Stomach (tissue), 9 donors: Measurements from ENCODE around the gene STK4. TPM values are rescaled to one million over a fixed set of nuclear protein-coding genes. Genes with fewer than 3 reads are reported as not detected.

ENCODE experiments used
- DNase-seq, 2 donors: peaks; one replicate each; pipeline versions ENCODE4 v3.0.0 to v3.0.0-alpha.2; 2013 to 2019
- H3K27ac ChIP-seq, 5 donors: fragments of 200-600 bp in 4 of 5; sonication (generic) in 4 of 5; one replicate each; pipeline ENCODE4 v1.5.1; 2013 to 2019; ENCODE audit warnings: mild to moderate bottlenecking in 1 of 5, moderate library complexity in 1 of 5
- H3K27me3 ChIP-seq, 3 donors: fragments of 200-600 bp; sonication (generic); one replicate each; pipeline ENCODE4 v1.5.1; 2017 to 2019; ENCODE audit warnings: mixed run types in 1 of 3
- H3K36me3 ChIP-seq, 4 donors: fragments of 200-600 bp; sonication (generic); 1 replicate in 3 of 4; 2 replicates in 1 of 4; pipeline ENCODE4 v1.5.1; 2016 to 2019
- H3K4me1 ChIP-seq, 4 donors: fragments of 200-600 bp; sonication (generic); one replicate each; pipeline ENCODE4 v1.5.1; 2016 to 2019
- H3K4me3 ChIP-seq, 4 donors: fragments of 200-600 bp; sonication (generic) in 3 of 4; one replicate each; pipeline ENCODE4 v1.5.1; 2016 to 2019; ENCODE audit warnings: mild to moderate bottlenecking in 1 of 4
- H3K9me3 ChIP-seq, 4 donors: fragments of 200-600 bp; sonication (generic); one replicate each; pipeline ENCODE4 v1.5.1; 2016 to 2019
- CTCF ChIP-seq, 7 experiments: fragments of 450-650 bp in 4 of 7; fragments of 200-600 bp in 3 of 7; sonication (generic) in 3 of 7; IDR thresholded peaks; one replicate each; pipeline ENCODE4 v1.5.1; 2016 to 2019; ENCODE audit warnings: antibody characterized with exemption in 7 of 7, control low read depth in 2 of 7, mild to moderate bottlenecking in 1 of 7
- EP300 ChIP-seq: sonication (generic); formaldehyde crosslinking; IDR thresholded peaks from one replicate; pipeline ENCODE4 v1.6.1; 2017; ENCODE audit warnings: antibody characterized with exemption
- POLR2A ChIP-seq, 4 donors: fragments of 450-650 bp; IDR thresholded peaks; one replicate each; pipeline ENCODE4 v1.6.1; 2016; ENCODE audit warnings: antibody characterized with exemption in 4 of 4, control low read depth in 2 of 4, mild to moderate bottlenecking in 1 of 4, moderate library complexity in 1 of 4
- POLR2AphosphoS5 ChIP-seq, 3 donors: sonication (generic); formaldehyde crosslinking; IDR thresholded peaks; one replicate each; pipeline ENCODE4 v1.6.1; 2016; ENCODE audit warnings: antibody characterized with exemption in 3 of 3
- WGBS, 5 donors: extraction: QIAGEN DNeasy Blood & Tissue Kit in 3 of 5; methylation state at CpG; one replicate each; pipeline versions ENCODE4 v1.1.5 to v1.1.7; 2013 to 2018; 5-methylcytosine and 5-hydroxymethylcytosine counted together
- intact Hi-C: fragments of 100-400 bp; cut with DNase I; formaldehyde crosslinking; loops from one replicate; pipeline ENCODE4 v1.15.1; 2023; ENCODE audit warnings: low total_unique reads
- polyA plus RNA-seq, 3 donors: library from polyadenylated mRNA; stranded (reverse); fragments of 200-250 nt; gene quantifications; one replicate each; pipeline ENCODE4 v1.2.3, GENCODE V29; 2013
- total RNA-seq, 5 donors: library from RNA; depleted of rRNA; stranded (reverse); fragments of >200 nt; gene quantifications; one replicate each; pipeline versions ENCODE4 v1.1.0 to v1.2.3, GENCODE V29; 2014 to 2016
- donor health status: healthy with polysubstance abuse.
- donor health status: Bipolar disorder and iron deficiency.
- donor health status: healthy.

The STK4 gene
- total and polyA plus RNA-seq, 8 donors = 4.8 to 49.6 (median 19.3) TPM

GRCh38 chr20:45067087-45067486, 100.8 kb downstream of the STK4 start:
- no peak for TF ChIP-seq CTCF (IDR thresholded peaks at IDR 0.05)
- no peak for TF ChIP-seq EP300
- TF ChIP-seq POLR2A (IDR thresholded peaks at IDR 0.05) = no peak
- no peak for TF ChIP-seq POLR2AphosphoS5 (IDR thresholded peaks at IDR 0.05)
- peaks cover 0 to 13% (median 3%) of the 10 kb centered on the region in 4 donors for H3K4me1 ChIP-seq
- no peaks in the 10 kb centered on the region for H3K9me3 ChIP-seq
- no peak for DNase-seq
- H3K4me3 ChIP-seq = no peak overlapping the region
- no peak overlapping the region for H3K27ac ChIP-seq
- 94 to 98% (median 97%) methylated on average over 4 of the region's 4 CpGs for WGBS, 5 donors
- intact Hi-C loops = no loop called here
- no peaks in the 10 kb centered on the region for H3K27me3 ChIP-seq
- peaks cover 0 to 21% (median 3%) of the 10 kb centered on the region in 4 donors for H3K36me3 ChIP-seq

GRCh38 chr20:45067558-45067957, 101.2 kb downstream of the STK4 start:
- Histone ChIP-seq H3K27ac (no peak overlapping the region), H3K4me3 (no peak overlapping the region), H3K9me3 (no peaks in the 10 kb centered on the region), H3K36me3 (peaks cover 0 to 17% (median 3%) of the 10 kb centered on the region in 4 donors), H3K4me1 (peaks cover 0 to 12% (median 3%) of the 10 kb centered on the region in 4 donors), H3K27me3 (no peaks in the 10 kb centered on the region)
- no peak for DNase-seq
- TF ChIP-seq POLR2AphosphoS5 (IDR thresholded peaks at IDR 0.05) (no peak), EP300 (no peak), POLR2A (IDR thresholded peaks at IDR 0.05) (no peak), CTCF (IDR thresholded peaks at IDR 0.05) (no peak)
- WGBS, 5 donors = 75 to 91% (median 84%) methylated on average over 2 of the region's 2 CpGs
- intact Hi-C loops = no loop called here

- TF ChIP-seq EP300 (no peak), POLR2AphosphoS5 (IDR thresholded peaks at IDR 0.05) (no peak), POLR2A (IDR thresholded peaks at IDR 0.05) (no peak), CTCF (IDR thresholded peaks at IDR 0.05) (no peak)
- H3K4me3 ChIP-seq = no peak overlapping the region
- H3K9me3 ChIP-seq = no peaks in the 10 kb centered on the region
- no peaks in the 10 kb centered on the region for H3K27me3 ChIP-seq
- H3K36me3 ChIP-seq = peaks cover 0 to 26% (median 11%) of the 10 kb centered on the region in 4 donors
- DNase-seq = no peak
- intact Hi-C loops = no loop called here
- 61 to 80% (median 74%) methylated on average over 1 of the region's 1 CpG for WGBS, 5 donors
- H3K4me1 ChIP-seq = peaks cover 0 to 12% (median 3%) of the 10 kb centered on the region in 4 donors
- no peak overlapping the region for H3K27ac ChIP-seq
These were observed 102.9 kb downstream of the STK4 start for GRCh38 chr20:45069261-45069660.

GRCh38 chr20:45070932-45071632, 104.8 kb downstream of the STK4 start:
- no peak for DNase-seq
- WGBS, 5 donors = 92 to 96% (median 95%) methylated on average over 6 of the region's 6 CpGs
- Histone ChIP-seq H3K36me3 (peaks cover 11 to 44% (median 30%) of the 10 kb centered on the region in 4 donors), H3K9me3 (no peaks in the 10 kb centered on the region), H3K4me1 (peaks cover 0 to 7% (median 3%) of the 10 kb centered on the region in 4 donors), H3K27me3 (no peaks in the 10 kb centered on the region), H3K27ac (no peak overlapping the region), H3K4me3 (no peak overlapping the region)
- intact Hi-C loops = no loop called here
- TF ChIP-seq CTCF (IDR thresholded peaks at IDR 0.05) (no peak), POLR2A (IDR thresholded peaks at IDR 0.05) (no peak), EP300 (no peak), POLR2AphosphoS5 (IDR thresholded peaks at IDR 0.05) (no peak)
